ENCODE results near the gene TMEM196.

DNA sequence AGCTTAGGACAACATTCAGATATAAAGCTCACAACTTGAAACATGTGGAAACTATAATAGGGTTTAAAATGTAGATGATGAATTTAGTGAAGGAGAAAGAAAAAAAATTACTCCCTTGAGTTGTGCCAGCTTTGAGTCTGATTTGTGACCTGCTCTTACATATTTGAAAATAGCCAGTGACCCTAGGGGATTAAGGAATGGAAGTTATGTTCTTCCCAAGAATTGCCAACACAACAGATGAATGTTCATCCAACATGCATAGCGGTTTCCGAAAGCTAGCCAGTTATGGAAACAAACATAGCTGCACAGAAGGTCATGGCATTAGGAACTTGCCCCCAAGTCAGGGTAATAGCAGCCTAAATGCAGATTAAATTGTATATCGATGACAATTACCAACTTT is 10.8 kb downstream of the TMEM196 start:
- no peak for TF ChIP-seq CTCF (IDR thresholded peaks at IDR 0.05)
- TF ChIP-seq EZH2 (IDR thresholded peaks at IDR 0.05; ENCODE audit: borderline replicate concordance, insufficient read depth, low read depth, low read length, poor library complexity, severe bottlenecking), result no peak
